ENCODE data around the gene CD8B.

CD8B gene

GRCh38 chr2:86779971-86780370, 81.7 kb downstream of the CD8B start:
- no peak for TF ChIP-seq CTCF (IDR thresholded peaks at IDR 0.05; ENCODE audit: low read depth, low read length)
- no peak overlapping the region for H3K4me3 ChIP-seq (ENCODE audit: low read depth, low read length)

- TF ChIP-seq CTCF (IDR thresholded peaks at IDR 0.05; ENCODE audit: low read depth, low read length): no peak
- H3K4me3 ChIP-seq (ENCODE audit: low read depth, low read length): no peak overlapping the region
Observed at GRCh38 chr2:86778957-86779356, 82.7 kb downstream of the CD8B start.

- TF ChIP-seq CTCF (IDR thresholded peaks at IDR 0.05; ENCODE audit: low read depth, low read length): no peak
- no peak overlapping the region for H3K4me3 ChIP-seq (ENCODE audit: low read depth, low read length)
Observed at GRCh38 chr2:86776532-86776931, 85.2 kb downstream of the CD8B start.

- TF ChIP-seq CTCF (IDR thresholded peaks at IDR 0.05; ENCODE audit: low read depth, low read length): no peak
- no peak overlapping the region for H3K4me3 ChIP-seq (ENCODE audit: low read depth, low read length)
Observed at GRCh38 chr2:86775338-86775737, 86.3 kb downstream of the CD8B start.

GRCh38 chr2:86774862-86775261, 86.8 kb downstream of the CD8B start:
- no peak for TF ChIP-seq CTCF (IDR thresholded peaks at IDR 0.05; ENCODE audit: low read depth, low read length)
- H3K4me3 ChIP-seq (ENCODE audit: low read depth, low read length): no peak overlapping the region

- no peak overlapping the region for H3K4me3 ChIP-seq (ENCODE audit: low read depth, low read length)
- no peak for TF ChIP-seq CTCF (IDR thresholded peaks at IDR 0.05; ENCODE audit: low read depth, low read length)
Observed at GRCh38 chr2:86772611-86773010, 89.1 kb downstream of the CD8B start.

- no peak overlapping the region for H3K4me3 ChIP-seq (ENCODE audit: low read depth, low read length)
- no peak for TF ChIP-seq CTCF (IDR thresholded peaks at IDR 0.05; ENCODE audit: low read depth, low read length)
Observed at GRCh38 chr2:86770816-86771301, 90.8 kb downstream of the CD8B start.

Data from WI38 (cell line).